Sigmoid colon (tissue), 7 donors: ENCODE results near the gene GPC5. TPM values are rescaled to one million over a fixed set of nuclear protein-coding genes. Genes with fewer than 3 reads are reported as not detected.

Experiments
- DNase-seq: peaks from one replicate; pipeline ENCODE4 v3.0.0-alpha.2; 2019
- H3K27ac ChIP-seq, 4 donors: fragments of 200-600 bp; sonication (generic); one replicate each; pipeline ENCODE4 v1.5.1; 2016 to 2019; ENCODE audit warnings: mild to moderate bottlenecking in 1 of 4
- H3K27me3 ChIP-seq, 3 donors: fragments of 200-600 bp; sonication (generic); one replicate each; pipeline ENCODE4 v1.5.1; 2019; ENCODE audit warnings: mild to moderate bottlenecking in 1 of 3
- H3K36me3 ChIP-seq, 4 donors: fragments of 200-600 bp; sonication (generic); one replicate each; pipeline ENCODE4 v1.5.1; 2016 to 2019
- H3K4me1 ChIP-seq, 4 donors: fragments of 200-600 bp; sonication (generic); one replicate each; pipeline ENCODE4 v1.5.1; 2017 to 2019
- H3K4me3 ChIP-seq, 4 donors: fragments of 200-600 bp; sonication (generic); one replicate each; pipeline ENCODE4 v1.5.1; 2017 to 2019; ENCODE audit warnings: mild to moderate bottlenecking in 2 of 4, moderate library complexity in 1 of 4
- H3K9me3 ChIP-seq, 4 donors: fragments of 200-600 bp in 3 of 4; sonication (generic) in 3 of 4; one replicate each; pipeline versions ENCODE4 v1.5.1 to v1.6.1; 2013 to 2019
- EP300 ChIP-seq, 4 donors: sonication (generic); formaldehyde crosslinking; IDR thresholded peaks; one replicate each; pipeline ENCODE4 v1.6.1; 2017; ENCODE audit warnings: antibody characterized with exemption in 4 of 4
- POLR2A ChIP-seq, 2 donors: fragments of 450-650 bp; IDR thresholded peaks; one replicate each; pipeline ENCODE4 v1.6.1; 2016; ENCODE audit warnings: antibody characterized with exemption in 2 of 2, mild to moderate bottlenecking in 2 of 2, moderate library complexity in 2 of 2
- POLR2AphosphoS5 ChIP-seq, 4 donors: sonication (generic); formaldehyde crosslinking; IDR thresholded peaks; one replicate each; pipeline ENCODE4 v1.6.1; 2017; ENCODE audit warnings: antibody characterized with exemption in 4 of 4
- WGBS, 2 donors: extraction: QIAGEN DNeasy Blood & Tissue Kit; methylation state at CpG; one replicate each; pipeline ENCODE4 v1.1.7; 2013; 5-methylcytosine and 5-hydroxymethylcytosine counted together
- intact Hi-C: fragments of 100-400 bp; cut with DNase I; formaldehyde crosslinking; loops from one replicate; pipeline ENCODE4 v1.15.1; 2023
- polyA plus RNA-seq, 3 donors: library from polyadenylated mRNA; stranded (reverse); fragments of 200-250 nt; gene quantifications; one replicate each; pipeline ENCODE4 v1.2.3, GENCODE V29; 2013
- total RNA-seq, 4 donors: library from RNA; depleted of rRNA; stranded (reverse); fragments of >200 nt; gene quantifications; one replicate each; pipeline ENCODE4 v1.1.0, GENCODE V29; 2016
- TF ChIP-seq, protein P1 (sequence below), 4 experiments: fragments of 450-650 bp in 3 of 4; fragments of 200-600 bp in 1 of 4; IDR thresholded peaks; one replicate each; pipeline ENCODE4 v1.5.1; 2016 to 2019; ENCODE audit warnings: antibody characterized with exemption in 4 of 4, mild to moderate bottlenecking in 3 of 4, moderate library complexity in 2 of 4
- donor health status: healthy with polysubstance abuse.
- donor health status: Bipolar disorder and iron deficiency.
- donor health status: healthy.

GPC5 gene
- total and polyA plus RNA-seq, 7 donors: 0.39 to 3.9 (median 2.9) TPM; not detected in 2

DNA sequence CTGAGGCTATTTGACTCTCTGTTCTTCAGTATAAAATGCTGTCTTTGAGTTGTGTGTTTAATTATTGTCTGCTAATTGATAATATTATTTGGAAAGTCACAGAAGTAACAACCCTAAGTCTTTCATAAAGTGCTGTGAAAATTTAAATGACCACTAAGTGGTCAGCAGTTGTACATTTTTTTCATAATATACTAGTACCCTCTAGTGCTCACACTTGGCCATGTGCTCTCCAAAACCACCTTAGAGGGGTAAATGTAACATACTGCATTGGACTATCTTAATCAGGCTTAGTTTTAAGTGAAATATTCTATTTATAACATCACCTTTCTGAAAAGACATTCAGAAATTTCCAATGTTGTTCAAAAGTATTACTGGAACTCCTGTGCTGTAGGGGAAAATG lies 745.3 kb downstream of the GPC5 start:
- TF ChIP-seq, protein P1, sequence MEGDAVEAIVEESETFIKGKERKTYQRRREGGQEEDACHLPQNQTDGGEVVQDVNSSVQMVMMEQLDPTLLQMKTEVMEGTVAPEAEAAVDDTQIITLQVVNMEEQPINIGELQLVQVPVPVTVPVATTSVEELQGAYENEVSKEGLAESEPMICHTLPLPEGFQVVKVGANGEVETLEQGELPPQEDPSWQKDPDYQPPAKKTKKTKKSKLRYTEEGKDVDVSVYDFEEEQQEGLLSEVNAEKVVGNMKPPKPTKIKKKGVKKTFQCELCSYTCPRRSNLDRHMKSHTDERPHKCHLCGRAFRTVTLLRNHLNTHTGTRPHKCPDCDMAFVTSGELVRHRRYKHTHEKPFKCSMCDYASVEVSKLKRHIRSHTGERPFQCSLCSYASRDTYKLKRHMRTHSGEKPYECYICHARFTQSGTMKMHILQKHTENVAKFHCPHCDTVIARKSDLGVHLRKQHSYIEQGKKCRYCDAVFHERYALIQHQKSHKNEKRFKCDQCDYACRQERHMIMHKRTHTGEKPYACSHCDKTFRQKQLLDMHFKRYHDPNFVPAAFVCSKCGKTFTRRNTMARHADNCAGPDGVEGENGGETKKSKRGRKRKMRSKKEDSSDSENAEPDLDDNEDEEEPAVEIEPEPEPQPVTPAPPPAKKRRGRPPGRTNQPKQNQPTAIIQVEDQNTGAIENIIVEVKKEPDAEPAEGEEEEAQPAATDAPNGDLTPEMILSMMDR (IDR thresholded peaks at IDR 0.05): no peak
- TF ChIP-seq POLR2A (IDR thresholded peaks at IDR 0.05) (no peak), EP300 (IDR thresholded peaks at IDR 0.05) (no peak), POLR2AphosphoS5 (IDR thresholded peaks at IDR 0.05) (no peak)
- Histone ChIP-seq H3K36me3 (no peaks in the 10 kb centered on the region), H3K27ac (no peak overlapping the region), H3K4me1 (no peaks in the 10 kb centered on the region), H3K4me3 (no peak overlapping the region), H3K27me3 (no peaks in the 10 kb centered on the region), H3K9me3 (no peaks in the 10 kb centered on the region)
- DNase-seq: no peak
- intact Hi-C loops: no loop called here

DNA sequence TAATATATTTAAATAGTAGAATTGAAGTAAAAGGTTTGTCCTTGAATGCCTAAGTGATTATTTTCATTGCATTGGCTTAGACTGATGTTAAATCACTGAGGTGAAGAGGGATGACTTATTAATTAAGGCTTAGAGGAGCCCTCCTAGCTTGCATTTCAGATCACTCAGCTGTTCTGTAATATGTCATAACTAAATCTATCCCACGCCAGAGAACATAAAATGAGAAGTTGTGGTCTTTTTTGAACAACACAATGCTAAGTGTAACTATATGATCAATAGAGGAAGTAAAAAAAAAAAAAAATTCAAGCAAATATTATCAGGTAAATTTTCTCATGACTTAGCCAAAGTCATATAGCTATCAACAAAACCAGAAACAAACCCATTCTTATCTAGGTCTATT lies 752.2 kb downstream of the GPC5 start:
- DNase-seq: no peak
- intact Hi-C loops: no loop called here
- 74 to 82% methylated on average over 1 of the region's 1 CpG for WGBS, 2 donors
- Histone ChIP-seq H3K9me3 (no peaks in the 10 kb centered on the region), H3K36me3 (no peaks in the 10 kb centered on the region), H3K4me3 (no peak overlapping the region), H3K27me3 (no peaks in the 10 kb centered on the region), H3K27ac (no peak overlapping the region), H3K4me1 (no peaks in the 10 kb centered on the region)
- TF ChIP-seq EP300 (IDR thresholded peaks at IDR 0.05) (no peak), POLR2AphosphoS5 (IDR thresholded peaks at IDR 0.05) (no peak), POLR2A (IDR thresholded peaks at IDR 0.05) (no peak)
- TF ChIP-seq, protein P1 (IDR thresholded peaks at IDR 0.05): no peak

DNA sequence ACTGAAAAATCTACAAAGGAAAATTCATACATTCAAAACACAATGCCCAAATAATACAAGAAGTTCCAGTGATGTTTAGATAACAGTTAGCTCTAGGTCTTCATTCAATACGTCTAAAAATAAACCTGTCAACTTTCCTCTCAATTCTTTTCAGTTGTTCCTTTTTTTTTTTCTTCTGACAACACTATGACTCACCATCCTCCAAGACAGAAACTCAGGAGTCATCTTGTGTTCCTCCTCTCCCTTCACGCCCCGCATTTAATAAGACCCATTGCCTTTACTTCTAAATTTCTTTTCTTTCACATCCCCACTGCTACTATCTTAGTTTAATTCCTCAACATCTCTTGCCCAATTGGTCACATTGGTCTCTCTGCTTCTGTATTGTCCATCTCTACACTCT lies 759.9 kb downstream of the GPC5 start:
- Histone ChIP-seq H3K9me3 (no peaks in the 10 kb centered on the region), H3K4me1 (peaks cover 0 to 9% (median 2%) of the 10 kb centered on the region in 4 donors), H3K4me3 (no peak overlapping the region), H3K27me3 (no peaks in the 10 kb centered on the region), H3K36me3 (no peaks in the 10 kb centered on the region), H3K27ac (no peak overlapping the region)
- 49 to 64% methylated on average over 3 of the region's 3 CpGs for WGBS, 2 donors
- intact Hi-C loops: no loop called here
- TF ChIP-seq POLR2AphosphoS5 (IDR thresholded peaks at IDR 0.05): no peak
- no peak for TF ChIP-seq EP300 (IDR thresholded peaks at IDR 0.05)
- TF ChIP-seq POLR2A (IDR thresholded peaks at IDR 0.05): no peak
- TF ChIP-seq, protein P1 (IDR thresholded peaks at IDR 0.05): no peak
- no peak for DNase-seq

DNA sequence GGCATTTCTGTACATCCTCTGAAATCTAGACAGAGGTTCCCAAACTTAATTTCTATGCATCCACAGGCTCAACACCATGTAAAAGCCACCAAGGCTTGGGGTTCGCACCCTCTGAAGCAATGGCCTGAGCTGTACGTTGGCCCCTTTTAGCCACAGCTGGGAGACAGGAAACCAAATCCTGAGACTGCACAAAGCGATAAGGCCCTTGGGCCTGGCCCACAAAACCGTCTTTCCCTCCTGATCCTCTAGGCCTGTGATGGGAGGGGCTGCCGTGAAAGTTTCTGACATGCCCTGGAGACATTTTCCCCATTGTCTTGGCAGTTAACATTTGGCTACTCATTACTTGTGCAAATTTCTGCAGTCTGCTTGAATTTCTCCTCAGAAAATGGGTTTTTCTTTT lies 766.4 kb downstream of the GPC5 start:
- H3K27ac ChIP-seq: no peak overlapping the region
- TF ChIP-seq POLR2A (IDR thresholded peaks at IDR 0.05) (no peak), EP300 (IDR thresholded peaks at IDR 0.05) (no peak), POLR2AphosphoS5 (IDR thresholded peaks at IDR 0.05) (no peak)
- TF ChIP-seq, protein P1 (IDR thresholded peaks at IDR 0.05): no peak
- no peak for DNase-seq
- H3K4me1 ChIP-seq: peaks cover 0 to 9% (median 0%) of the 10 kb centered on the region in 4 donors
- no peaks in the 10 kb centered on the region for H3K36me3 ChIP-seq
- 74 to 87% methylated on average over 5 of the region's 5 CpGs for WGBS, 2 donors
- intact Hi-C loops: no loop called here
- H3K9me3 ChIP-seq: no peaks in the 10 kb centered on the region
- H3K4me3 ChIP-seq: no peak overlapping the region
- no peaks in the 10 kb centered on the region for H3K27me3 ChIP-seq

DNA sequence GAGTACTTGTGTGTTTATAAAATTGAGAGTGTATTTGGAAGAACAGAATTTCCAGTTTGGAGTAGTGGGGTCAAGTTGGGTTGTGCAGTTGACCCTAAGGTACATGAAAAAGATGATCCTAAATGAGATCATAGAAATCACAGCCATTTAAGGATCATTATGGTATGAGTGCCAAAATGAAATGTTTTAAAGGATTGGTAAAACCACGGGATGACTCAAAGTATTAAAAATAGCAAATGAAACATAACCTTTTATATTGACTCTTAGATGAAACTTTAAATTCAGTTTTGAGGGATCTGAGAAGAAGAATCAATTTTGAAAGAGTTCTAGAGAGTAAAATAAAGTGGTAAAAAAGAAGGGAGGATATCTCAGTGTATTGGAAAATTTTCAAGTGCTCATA lies 773.8 kb downstream of the GPC5 start:
- no peaks in the 10 kb centered on the region for H3K36me3 ChIP-seq
- no peaks in the 10 kb centered on the region for H3K4me1 ChIP-seq
- no peak for TF ChIP-seq EP300 (IDR thresholded peaks at IDR 0.05)
- TF ChIP-seq, protein P1 (IDR thresholded peaks at IDR 0.05): no peak
- no peak for TF ChIP-seq POLR2A (IDR thresholded peaks at IDR 0.05)
- TF ChIP-seq POLR2AphosphoS5 (IDR thresholded peaks at IDR 0.05): no peak
- intact Hi-C loops: no loop called here
- no peak overlapping the region for H3K4me3 ChIP-seq
- H3K27ac ChIP-seq: no peak overlapping the region
- H3K9me3 ChIP-seq: no peaks in the 10 kb centered on the region
- DNase-seq: no peak
- no peaks in the 10 kb centered on the region for H3K27me3 ChIP-seq
- WGBS, 2 donors: 69 to 83% methylated on average over 1 of the region's 1 CpG
